ENCODE measurements around the gene GBX2.

Gene GBX2

DNA sequence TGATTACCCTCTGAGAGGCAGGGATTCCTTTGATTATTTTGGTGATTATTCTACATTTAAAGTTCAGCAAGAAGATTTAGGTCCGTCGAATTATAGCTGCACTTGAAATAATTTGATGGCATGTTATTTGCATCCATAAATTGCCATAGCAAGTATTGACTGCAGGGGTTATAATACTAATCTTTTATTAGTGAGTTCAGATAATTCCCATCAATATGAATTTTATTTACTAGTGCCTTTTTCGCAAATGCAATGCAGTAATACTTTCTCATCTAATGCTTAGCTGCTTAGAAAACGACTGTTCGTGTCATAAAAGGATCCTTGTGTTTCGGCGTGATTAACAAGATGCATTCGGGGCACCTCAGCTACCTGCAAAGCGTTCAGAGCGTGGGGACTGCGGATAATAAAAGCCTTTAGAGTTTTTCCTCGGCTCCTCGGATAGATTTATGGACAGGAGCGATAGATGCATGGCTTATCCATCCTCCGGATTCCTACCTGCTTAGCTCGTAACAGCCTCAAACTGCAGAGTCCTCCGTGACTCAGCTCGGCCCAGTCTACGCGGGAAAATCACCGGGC lies 2.5 kb upstream of the GBX2 start:
- no peak for DNase-seq (ENCODE audit: low read depth)
- in situ Hi-C loops (cut with HindIII; ENCODE audit: low sequenced_read_pairs): no loop called here
- TF ChIP-seq, protein P1, sequence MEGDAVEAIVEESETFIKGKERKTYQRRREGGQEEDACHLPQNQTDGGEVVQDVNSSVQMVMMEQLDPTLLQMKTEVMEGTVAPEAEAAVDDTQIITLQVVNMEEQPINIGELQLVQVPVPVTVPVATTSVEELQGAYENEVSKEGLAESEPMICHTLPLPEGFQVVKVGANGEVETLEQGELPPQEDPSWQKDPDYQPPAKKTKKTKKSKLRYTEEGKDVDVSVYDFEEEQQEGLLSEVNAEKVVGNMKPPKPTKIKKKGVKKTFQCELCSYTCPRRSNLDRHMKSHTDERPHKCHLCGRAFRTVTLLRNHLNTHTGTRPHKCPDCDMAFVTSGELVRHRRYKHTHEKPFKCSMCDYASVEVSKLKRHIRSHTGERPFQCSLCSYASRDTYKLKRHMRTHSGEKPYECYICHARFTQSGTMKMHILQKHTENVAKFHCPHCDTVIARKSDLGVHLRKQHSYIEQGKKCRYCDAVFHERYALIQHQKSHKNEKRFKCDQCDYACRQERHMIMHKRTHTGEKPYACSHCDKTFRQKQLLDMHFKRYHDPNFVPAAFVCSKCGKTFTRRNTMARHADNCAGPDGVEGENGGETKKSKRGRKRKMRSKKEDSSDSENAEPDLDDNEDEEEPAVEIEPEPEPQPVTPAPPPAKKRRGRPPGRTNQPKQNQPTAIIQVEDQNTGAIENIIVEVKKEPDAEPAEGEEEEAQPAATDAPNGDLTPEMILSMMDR (IDR thresholded peaks at IDR 0.05; ENCODE audit: low read depth, low read length, missing control alignments): no peak

DNA sequence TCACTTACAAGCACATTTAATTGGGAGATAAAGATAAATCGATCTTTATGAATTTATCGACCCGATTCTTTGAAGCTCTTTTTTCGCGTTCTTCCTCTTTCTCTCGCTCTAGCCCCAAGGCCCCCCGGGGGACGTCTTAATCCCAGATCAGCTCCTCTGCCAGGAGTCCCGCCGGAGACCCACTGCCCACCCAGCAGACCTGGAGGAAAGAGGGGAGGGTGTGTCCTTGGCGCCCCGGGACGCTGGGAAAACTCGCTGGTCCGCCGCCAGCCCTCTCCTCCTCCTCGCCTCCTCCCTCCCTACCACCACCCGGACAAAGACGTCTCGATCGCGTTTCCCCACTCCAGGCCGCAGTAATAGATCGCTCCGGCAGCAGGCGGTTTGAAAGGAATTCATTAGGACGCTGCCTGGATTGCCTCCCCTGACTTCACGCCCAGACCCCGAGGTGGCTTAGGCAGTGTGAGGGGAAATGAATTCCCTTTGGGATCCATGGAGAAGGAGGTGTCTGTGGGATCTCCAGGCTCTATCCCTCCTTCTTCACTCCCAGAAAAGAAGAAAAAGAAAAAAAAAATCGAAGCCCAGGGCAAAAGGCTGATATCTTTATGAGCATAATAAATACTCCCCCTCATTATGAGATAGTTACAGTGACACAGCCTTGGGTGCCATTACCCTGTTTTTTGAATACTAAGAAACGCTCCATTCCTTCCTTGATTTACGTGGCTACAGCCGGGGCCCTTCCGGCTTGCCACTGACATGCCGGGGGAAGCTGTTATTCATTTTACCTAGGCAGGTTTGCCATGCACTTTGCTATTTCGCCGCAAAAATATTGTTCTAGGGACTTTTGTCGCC lies 1.8 kb upstream of the GBX2 start:
- peak overlapping the region; percentile 20 for H3K4me3 ChIP-seq (ENCODE audit: low read depth, low read length)
- in situ Hi-C loops (cut with HindIII; ENCODE audit: low sequenced_read_pairs): no loop called here
- DNase-seq (ENCODE audit: low read depth): no peak
- TF ChIP-seq, protein P1 (IDR thresholded peaks at IDR 0.05; ENCODE audit: low read depth, low read length, missing control alignments): no peak

More for the DNA sequence above, 2.5 kb upstream of the GBX2 start:
- H3K4me3 ChIP-seq (ENCODE audit: low read depth, low read length): no peak overlapping the region

- H3K4me3 ChIP-seq (ENCODE audit: low read depth, low read length): peak overlapping the region; percentile 50
- in situ Hi-C loops (cut with HindIII; ENCODE audit: low sequenced_read_pairs): no loop called here
- TF ChIP-seq, protein P1 (IDR thresholded peaks at IDR 0.05; ENCODE audit: low read depth, low read length, missing control alignments): no peak
- no peak for DNase-seq (ENCODE audit: low read depth)
Observed at GRCh38 chr2:236169151-236169721, 1.1 kb upstream of the GBX2 start.

GRCh38 chr2:236167297-236168109 lies 683 bp downstream of the GBX2 start:
- DNase-seq (ENCODE audit: low read depth): no peak

DNA sequence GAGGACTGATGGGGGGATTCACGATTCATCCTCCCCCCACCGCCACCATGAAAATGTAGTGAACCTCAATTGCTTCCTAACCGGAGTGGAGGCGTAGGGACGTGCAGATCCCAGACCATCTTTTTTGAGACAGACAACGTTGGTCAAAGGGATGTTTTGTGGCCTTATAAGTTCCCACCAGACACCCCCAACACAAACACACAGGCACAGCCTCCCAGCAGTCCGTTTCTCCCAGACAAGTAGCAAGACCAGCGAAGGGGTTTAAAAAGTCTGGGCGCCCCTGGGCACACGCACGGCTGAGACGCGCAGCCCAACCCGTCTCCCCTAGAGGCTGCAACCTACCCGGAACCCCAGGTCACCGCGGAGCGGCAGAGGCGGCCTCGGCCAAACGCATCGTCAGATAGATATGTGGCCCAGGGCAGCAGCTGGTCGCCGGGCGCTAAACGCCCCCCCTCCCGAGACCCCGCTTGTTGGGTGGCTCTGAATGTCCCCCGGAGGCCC lies 1.3 kb downstream of the GBX2 start:
- in situ Hi-C loops (cut with HindIII; ENCODE audit: low sequenced_read_pairs): no loop called here
- TF ChIP-seq, protein P1 (IDR thresholded peaks at IDR 0.05; ENCODE audit: low read depth, low read length, missing control alignments): no peak
- H3K4me3 ChIP-seq (ENCODE audit: low read depth, low read length): peak overlapping the region; percentile 50
- DNase-seq (ENCODE audit: low read depth): no peak

More at GRCh38 chr2:236167297-236168109, 683 bp downstream of the GBX2 start:
- peak overlapping the region; percentile 50 for H3K4me3 ChIP-seq (ENCODE audit: low read depth, low read length)
- in situ Hi-C loops (cut with HindIII; ENCODE audit: low sequenced_read_pairs): no loop called here
- TF ChIP-seq, protein P1 (IDR thresholded peaks at IDR 0.05; ENCODE audit: low read depth, low read length, missing control alignments): peak; percentile 47
